Immature natural killer cell (primary cell): ENCODE data around the gene ZFP62. TPM values are rescaled to one million over a fixed set of nuclear protein-coding genes. Genes with fewer than 3 reads are reported as not detected.
"Not testable (repeated sequence)": the region's sequence is repeated elsewhere in the genome, so short reads cannot be mapped to it uniquely, and the experiment has no call there.

ENCODE experiments used
- DNase-seq, 3 donors: peaks; one replicate each; pipeline ENCODE4 v3.0.0; 2022; ENCODE audit warnings: mixed read lengths in 1 of 3
- H3K27ac Mint-ChIP-seq, 6 donors: one replicate each; pipeline ENCODE4 v1.8.0; 2020; ENCODE audit warnings: mixed read lengths in 6 of 6, mild to moderate bottlenecking in 5 of 6, inconsistent platforms in 4 of 6, moderate library complexity in 3 of 6
- H3K27me3 Mint-ChIP-seq, 3 donors: one replicate each; pipeline ENCODE4 v1.8.0; 2020 to 2021; ENCODE audit warnings: low read depth in 3 of 3, mild to moderate bottlenecking in 3 of 3, mixed read lengths in 3 of 3, moderate library complexity in 3 of 3, inconsistent platforms in 1 of 3
- H3K36me3 Mint-ChIP-seq, 3 donors: one replicate each; pipeline ENCODE4 v1.8.0; 2020; ENCODE audit warnings: mixed read lengths in 3 of 3, inconsistent platforms in 2 of 3, mild to moderate bottlenecking in 2 of 3
- H3K4me1 Mint-ChIP-seq, 2 donors: one replicate each; pipeline ENCODE4 v1.8.0; 2020; ENCODE audit warnings: inconsistent platforms in 2 of 2, mild to moderate bottlenecking in 2 of 2, mixed read lengths in 2 of 2, moderate library complexity in 1 of 2
- H3K4me3 Mint-ChIP-seq, 5 donors: one replicate each; pipeline ENCODE4 v1.8.0; 2020; ENCODE audit warnings: mild to moderate bottlenecking in 5 of 5, mixed read lengths in 5 of 5, inconsistent platforms in 3 of 5, moderate library complexity in 3 of 5
- H3K9me3 Mint-ChIP-seq, 6 donors: one replicate each; pipeline ENCODE4 v1.8.0; 2020; ENCODE audit warnings: mild to moderate bottlenecking in 6 of 6, mixed read lengths in 6 of 6, inconsistent platforms in 4 of 6, moderate library complexity in 3 of 6
- polyA plus RNA-seq, 3 donors: library from polyadenylated mRNA; unstranded; fragments of 300-500 nt; fragmentation: Illumina TruSeq; gene quantifications; one replicate each; pipeline ENCODE4 v1.2.3, GENCODE V29; 2021

ZFP62 gene
- polyA plus RNA-seq: 1 to 10 TPM; 7.4 to 9.8 (median 8.9) TPM

DNA sequence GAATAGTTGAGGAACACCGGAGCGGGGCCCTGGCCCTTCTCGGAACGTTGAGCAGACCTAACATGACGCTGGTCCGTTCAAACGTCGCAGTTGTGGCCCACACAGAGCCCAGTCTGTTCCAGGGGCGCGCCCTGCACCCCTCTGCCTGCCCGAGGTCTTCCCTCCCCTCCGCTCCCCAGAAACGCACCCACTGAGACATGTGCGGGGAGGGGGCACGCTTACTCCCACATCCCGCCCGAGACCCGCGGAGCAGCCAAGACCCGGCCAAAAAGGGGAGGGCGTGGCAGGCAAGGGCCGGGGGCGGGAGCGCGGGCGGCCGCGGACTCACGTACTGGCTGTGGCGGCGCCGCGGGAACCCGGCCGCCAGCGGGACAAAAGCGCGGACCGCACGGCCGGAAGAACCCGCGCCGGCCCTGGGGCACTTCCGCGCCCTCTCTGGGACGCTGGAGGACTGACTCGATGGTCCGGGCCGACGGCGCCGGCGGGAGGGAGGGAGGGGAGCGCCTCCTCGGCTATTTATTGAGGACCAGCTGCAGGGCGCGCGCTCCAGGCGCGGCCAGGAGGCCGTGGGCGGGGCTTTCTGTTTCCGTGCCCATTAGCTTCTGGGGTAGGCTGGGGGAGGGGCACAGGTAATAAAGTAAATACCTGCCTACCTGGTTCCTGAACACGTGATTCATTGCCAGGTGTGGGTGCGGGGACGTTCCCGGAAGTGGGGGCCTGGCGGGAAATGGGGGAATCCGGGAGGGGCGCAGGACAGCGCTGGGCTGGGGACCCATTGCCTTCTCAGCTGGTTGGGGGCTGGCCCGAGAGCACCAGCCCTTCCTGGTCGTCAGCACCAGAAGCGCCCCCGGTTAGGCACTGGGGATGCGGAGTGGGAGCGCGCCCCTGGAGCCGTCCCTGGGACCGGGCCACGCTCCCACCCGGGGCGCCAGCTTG lies at the start of gene ZFP62:
ZFP62 (minus strand) TSS at position 390 of the 936 bp plus-strand sequence; CDS start at position 333, 57 bp downstream.
- Mint-ChIP-seq H3K9me3 (no peaks in the 10 kb centered on the region), H3K4me1 (peaks cover 18 to 22% of the 10 kb centered on the region in 2 donors), H3K4me3 (peak within 1 kb of the TSS; percentile 92 to 95 (median 93)), H3K27ac (peak within 1 kb of the TSS; percentile 90 to 98 (median 95)), H3K36me3 (peaks cover under 1 to 2% (median under 1%) of the 10 kb centered on the region in 3 donors), H3K27me3 (peaks cover 0 to 11% (median 3%) of the 10 kb centered on the region in 3 donors)
- DNase-seq: peak; percentile 89 to 92 (median 92)

DNA sequence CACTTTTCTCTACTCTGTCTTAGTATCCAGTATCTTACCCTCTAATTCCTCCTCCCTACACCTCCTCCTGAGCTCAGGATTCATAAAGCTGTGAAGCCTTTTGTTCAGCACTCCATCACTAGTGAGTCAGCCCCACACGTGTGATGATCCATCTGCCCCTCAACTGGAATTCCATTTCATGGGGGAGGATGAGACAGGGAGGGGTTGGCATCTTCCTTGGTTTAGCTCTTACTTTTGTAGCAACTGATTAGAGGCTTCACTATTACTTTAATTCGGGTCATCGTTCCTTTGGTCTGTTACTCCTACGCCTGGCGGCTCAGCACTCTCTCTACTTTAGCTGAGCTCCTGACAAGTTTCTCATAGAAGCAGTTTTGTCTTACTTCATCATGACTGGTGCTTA lies 49.7 kb upstream of the ZFP62 start:
- Mint-ChIP-seq H3K27ac (no peak overlapping the region), H3K4me1 (no peaks in the 10 kb centered on the region), H3K27me3 (peaks cover 0 to 4% (median 2%) of the 10 kb centered on the region in 3 donors), H3K4me3 (no peak overlapping the region), H3K9me3 (peaks cover 0 to 1% (median 0%) of the 10 kb centered on the region in 6 donors), H3K36me3 (no peaks in the 10 kb centered on the region)
- DNase-seq: no peak

DNA sequence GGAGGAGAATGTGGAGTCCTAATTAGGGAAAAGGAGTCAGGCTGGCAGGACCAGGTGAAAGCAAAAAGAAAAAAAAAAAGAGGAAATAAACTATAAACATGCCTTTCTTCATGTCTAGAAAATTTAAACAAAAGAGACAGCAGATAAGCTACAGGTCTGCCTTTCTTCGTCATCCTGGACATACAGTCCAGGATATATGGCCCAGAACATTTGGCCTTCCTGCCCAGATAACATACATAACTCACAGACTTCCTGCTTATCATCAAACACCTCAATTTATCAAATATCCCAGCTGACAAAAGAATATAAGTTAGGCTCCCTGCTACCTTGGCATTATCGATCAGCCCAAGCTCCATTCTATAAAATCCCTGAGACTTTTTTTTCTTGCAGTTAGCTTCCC lies 49.1 kb upstream of the ZFP62 start:
- H3K27ac Mint-ChIP-seq: no peak overlapping the region
- DNase-seq: no peak

DNA sequence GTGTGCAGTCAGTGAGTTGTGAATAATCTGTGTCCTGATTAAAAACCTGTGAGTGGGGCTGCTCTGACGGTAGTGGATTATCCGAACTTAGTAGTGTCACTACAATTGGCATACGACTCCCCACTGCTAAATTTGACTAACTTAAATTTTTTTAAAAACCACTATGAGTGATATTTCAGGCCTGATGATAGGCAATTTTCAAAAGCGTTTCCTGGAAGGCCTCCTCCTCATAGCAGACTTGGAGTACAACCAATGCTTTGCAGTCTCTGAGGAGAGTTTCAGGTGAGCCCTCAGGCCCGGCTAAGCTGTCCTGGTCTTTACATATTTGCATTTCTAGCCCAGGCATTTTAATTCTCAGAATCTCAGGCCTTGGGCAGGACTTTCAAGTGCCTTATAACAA lies 48.7 kb upstream of the ZFP62 start:
- Mint-ChIP-seq H3K36me3 (no peaks in the 10 kb centered on the region), H3K27ac (no peak overlapping the region), H3K4me1 (no peaks in the 10 kb centered on the region), H3K9me3 (no peaks in the 10 kb centered on the region), H3K4me3 (no peak overlapping the region), H3K27me3 (peaks cover 0 to 4% (median 2%) of the 10 kb centered on the region in 3 donors)
- DNase-seq: no peak

More for the DNA sequence above, 49.1 kb upstream of the ZFP62 start:
- Mint-ChIP-seq H3K27me3 (peaks cover 0 to 4% (median 2%) of the 10 kb centered on the region in 3 donors), H3K36me3 (no peaks in the 10 kb centered on the region), H3K4me1 (no peaks in the 10 kb centered on the region), H3K9me3 (no peaks in the 10 kb centered on the region), H3K4me3 (no peak overlapping the region)

DNA sequence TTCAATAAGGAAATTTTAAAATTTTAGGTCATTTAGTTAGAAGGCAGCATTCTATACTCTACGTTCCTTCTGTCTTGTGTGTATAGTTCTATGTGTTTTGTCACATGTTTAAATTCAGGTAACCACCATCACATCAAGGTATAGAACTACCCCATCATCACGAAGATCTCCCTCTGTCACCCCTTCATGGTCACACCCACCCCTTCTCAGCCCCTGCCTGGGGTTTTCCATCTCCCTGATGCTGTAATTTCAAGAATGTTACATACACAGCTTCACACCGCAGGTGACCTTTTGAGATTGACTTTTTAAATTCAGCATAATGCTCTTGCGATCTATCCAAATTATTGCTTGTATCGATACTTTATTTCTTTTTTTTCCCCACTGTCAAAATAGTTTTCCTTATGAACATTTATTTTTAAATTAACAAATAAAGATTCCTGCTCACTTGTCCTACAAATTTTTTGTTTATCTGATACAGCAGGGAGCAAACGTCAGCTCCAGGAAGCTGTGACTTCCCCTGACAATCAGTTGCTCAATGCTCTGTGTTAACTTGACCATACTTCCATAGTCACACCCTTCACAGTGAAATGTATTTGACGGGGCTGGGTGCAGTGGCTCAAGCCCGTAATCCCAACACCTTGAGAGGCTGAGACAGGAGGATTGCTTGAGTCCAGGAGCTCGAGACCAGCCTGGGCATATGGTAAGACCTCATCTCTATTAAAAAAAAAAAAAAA lies 48.1 kb upstream of the ZFP62 start:
- peaks cover 0 to 4% (median 1%) of the 10 kb centered on the region in 3 donors for H3K27me3 Mint-ChIP-seq
- H3K9me3 Mint-ChIP-seq: no peaks in the 10 kb centered on the region
- no peak overlapping the region for H3K4me3 Mint-ChIP-seq
- DNase-seq: no peak
- H3K27ac Mint-ChIP-seq: no peak overlapping the region
- no peaks in the 10 kb centered on the region for H3K36me3 Mint-ChIP-seq
- no peaks in the 10 kb centered on the region for H3K4me1 Mint-ChIP-seq

DNA sequence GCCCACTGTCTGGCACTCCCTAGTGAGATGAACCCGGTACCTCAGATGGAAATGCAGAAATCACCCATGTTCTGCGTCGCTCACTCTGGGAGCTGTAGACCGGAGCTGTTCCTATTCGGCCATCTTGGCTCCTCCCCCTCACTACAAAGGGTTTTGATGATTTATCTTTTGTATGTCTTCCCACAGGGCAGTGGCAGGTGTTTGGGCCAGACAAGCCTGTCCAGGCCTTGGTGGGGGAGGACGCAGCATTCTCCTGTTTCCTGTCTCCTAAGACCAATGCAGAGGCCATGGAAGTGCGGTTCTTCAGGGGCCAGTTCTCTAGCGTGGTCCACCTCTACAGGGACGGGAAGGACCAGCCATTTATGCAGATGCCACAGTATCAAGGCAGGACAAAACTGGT lies 47.3 kb upstream of the ZFP62 start:
- Mint-ChIP-seq H3K4me1 (no peaks in the 10 kb centered on the region), H3K4me3 (no peak overlapping the region), H3K27me3 (peaks cover 0 to 4% (median 0%) of the 10 kb centered on the region in 3 donors), H3K27ac (no peak overlapping the region), H3K9me3 (no peaks in the 10 kb centered on the region), H3K36me3 (no peaks in the 10 kb centered on the region)
- DNase-seq: no peak

DNA sequence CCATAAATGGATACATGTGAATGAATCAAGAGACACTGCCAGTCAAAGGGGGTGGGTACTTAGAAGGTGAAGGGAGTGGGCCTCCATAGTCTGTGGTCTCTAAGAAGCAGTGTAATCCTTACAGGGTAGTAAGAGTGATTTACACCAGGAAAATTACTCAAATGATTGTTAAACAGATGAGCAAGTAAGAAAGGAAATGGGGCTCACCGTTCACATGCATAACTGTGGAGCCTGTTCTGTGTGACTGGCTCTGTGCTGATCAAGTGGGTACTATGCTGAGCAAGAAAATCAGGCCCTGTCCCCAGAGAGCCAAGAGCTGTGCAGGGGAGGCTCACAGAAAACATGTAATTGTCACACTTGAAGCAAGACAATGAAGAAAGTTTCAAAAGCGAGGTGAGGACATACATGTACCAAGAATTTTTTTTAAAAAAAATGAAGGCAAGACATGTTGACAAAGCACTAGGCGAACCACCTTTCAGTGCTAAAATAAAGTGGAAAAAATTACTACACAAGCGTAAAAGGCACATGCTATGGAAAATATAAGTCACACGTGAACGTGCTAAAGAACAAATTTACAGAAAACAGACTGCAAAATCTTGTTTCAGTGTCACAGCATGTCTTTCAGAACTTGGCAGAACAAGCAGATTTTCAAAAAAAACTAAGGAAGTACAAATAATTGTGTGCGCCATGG lies 40.4 kb upstream of the ZFP62 start:
- no peak overlapping the region for H3K4me3 Mint-ChIP-seq
- no peak overlapping the region for H3K27ac Mint-ChIP-seq
- DNase-seq: no peak
- H3K9me3 Mint-ChIP-seq: peaks cover 0 to 2% (median 0%) of the 10 kb centered on the region in 6 donors
- H3K27me3 Mint-ChIP-seq: peaks cover 0 to 5% (median 1%) of the 10 kb centered on the region in 3 donors
- no peaks in the 10 kb centered on the region for H3K36me3 Mint-ChIP-seq
- H3K4me1 Mint-ChIP-seq: no peaks in the 10 kb centered on the region

DNA sequence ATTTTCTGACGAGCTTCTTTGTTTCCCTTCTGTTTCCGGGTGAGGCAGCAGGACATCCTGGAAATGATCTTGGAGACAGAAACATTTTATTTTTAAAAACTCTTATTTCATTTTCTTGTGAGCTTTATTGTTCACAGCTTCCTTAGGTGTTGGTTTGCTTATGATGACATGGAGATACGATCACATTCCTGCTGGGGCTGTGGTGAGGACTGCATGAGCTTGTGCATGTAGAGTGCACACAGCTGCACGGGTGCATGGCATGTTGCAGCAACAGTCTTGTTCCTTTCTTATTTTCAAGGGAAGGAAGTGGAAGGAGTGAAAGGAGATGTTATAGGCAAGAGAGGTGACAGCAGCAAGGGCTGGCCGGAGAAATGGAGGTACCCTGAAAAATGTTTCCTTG lies 39.1 kb upstream of the ZFP62 start:
- H3K27ac Mint-ChIP-seq: no peak overlapping the region
- no peaks in the 10 kb centered on the region for H3K36me3 Mint-ChIP-seq
- H3K4me1 Mint-ChIP-seq: no peaks in the 10 kb centered on the region

DNA sequence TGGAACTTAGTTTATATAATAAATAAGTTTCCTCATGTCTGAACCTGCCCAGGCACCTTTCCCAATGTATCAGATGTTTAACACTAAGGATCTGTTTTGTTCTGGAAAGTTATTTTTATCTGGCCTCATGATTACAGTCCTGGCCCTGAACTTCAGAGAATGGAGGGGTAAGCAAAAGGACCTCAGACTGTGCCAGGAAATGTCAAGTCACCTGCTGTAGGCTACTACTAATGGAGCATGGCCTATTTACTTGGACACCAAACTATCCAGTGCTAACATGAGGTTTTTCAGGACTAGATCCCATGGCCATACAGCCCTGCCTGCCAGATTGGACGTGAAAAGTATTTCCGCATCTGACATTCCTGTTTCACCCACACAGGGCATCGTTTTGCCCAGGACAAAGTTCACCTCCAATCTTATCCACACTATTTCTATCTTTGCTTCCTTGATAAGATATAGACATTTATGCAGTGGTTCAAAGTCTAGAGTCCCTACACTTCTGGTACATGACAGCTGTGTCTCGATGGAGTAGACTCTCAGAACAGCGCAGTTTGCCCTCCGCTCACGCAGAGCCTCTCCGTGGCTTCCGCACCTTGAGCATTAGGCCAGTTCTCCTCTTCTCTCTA lies 37.7 kb upstream of the ZFP62 start, which contains the start of gene BTNL8:
BTNL8 (plus strand) TSS at position 539 of the 626 bp plus-strand sequence. CDS start 152 bp downstream, outside the sequence.
- H3K27ac Mint-ChIP-seq: no peak within 1 kb of the TSS
- H3K36me3 Mint-ChIP-seq: no peaks in the 10 kb centered on the region
- peaks cover 0 to 6% (median 0%) of the 10 kb centered on the region in 6 donors for H3K9me3 Mint-ChIP-seq
- H3K4me3 Mint-ChIP-seq: no peak within 1 kb of the TSS
- H3K27me3 Mint-ChIP-seq: peaks cover 2 to 5% (median 3%) of the 10 kb centered on the region in 3 donors
- no peaks in the 10 kb centered on the region for H3K4me1 Mint-ChIP-seq
- DNase-seq: no peak

More for the DNA sequence above, 39.1 kb upstream of the ZFP62 start:
- H3K9me3 Mint-ChIP-seq: peaks cover 0 to 2% (median 0%) of the 10 kb centered on the region in 6 donors
- H3K27me3 Mint-ChIP-seq: peaks cover 0 to 5% (median 1%) of the 10 kb centered on the region in 3 donors
- H3K4me3 Mint-ChIP-seq: no peak overlapping the region
- no peak for DNase-seq

DNA sequence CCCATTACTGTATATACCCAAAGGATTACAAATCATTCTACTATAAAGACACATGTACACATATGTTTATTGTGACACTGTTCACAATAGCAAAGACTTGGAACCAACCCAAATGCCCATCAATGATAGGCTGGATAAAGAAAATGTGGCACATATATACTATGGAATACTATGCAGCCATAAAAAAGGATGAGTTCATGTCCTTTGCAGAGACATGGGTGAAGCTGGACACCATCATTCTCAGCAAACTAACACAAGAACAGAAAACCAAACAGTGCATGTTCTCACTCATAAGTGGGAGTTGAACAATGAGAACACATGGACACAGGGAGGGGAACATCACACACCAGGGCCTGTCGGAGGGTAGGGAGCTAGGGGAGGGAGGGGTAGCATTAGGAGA lies 34.3 kb upstream of the ZFP62 start:
- Mint-ChIP-seq H3K27me3 (peaks cover 5 to 18% (median 7%) of the 10 kb centered on the region in 3 donors), H3K9me3 (peaks cover 0 to 12% (median 0%) of the 10 kb centered on the region in 6 donors)
- not testable (repeated sequence) for H3K36me3 Mint-ChIP-seq, H3K4me3 Mint-ChIP-seq, H3K4me1 Mint-ChIP-seq, DNase-seq, H3K27ac Mint-ChIP-seq

DNA sequence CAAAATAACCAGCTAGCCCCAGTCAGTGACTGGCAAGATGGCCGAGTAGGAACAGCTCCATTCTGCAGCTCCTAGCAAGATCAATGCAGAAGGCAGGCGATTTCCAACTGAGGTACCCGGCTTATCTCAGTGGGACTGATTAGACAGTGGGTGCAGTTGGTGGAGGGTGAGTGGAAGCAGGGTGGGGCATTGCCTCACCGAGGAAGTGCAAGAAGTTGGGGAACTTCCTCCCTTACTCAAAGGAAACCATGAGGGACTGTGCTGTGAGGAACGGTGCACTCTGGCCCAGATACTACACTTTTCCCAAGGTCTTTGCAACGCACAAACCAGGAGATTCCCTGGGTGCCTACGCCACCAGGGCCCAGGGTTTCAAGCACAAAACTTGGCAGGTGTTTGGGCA lies 28.3 kb upstream of the ZFP62 start:
- Mint-ChIP-seq H3K27me3 (peaks cover 9 to 27% (median 9%) of the 10 kb centered on the region in 3 donors), H3K4me3 (no peak overlapping the region), H3K9me3 (peaks cover 0 to 8% (median 0%) of the 10 kb centered on the region in 6 donors), H3K27ac (no peak overlapping the region), H3K4me1 (no peaks in the 10 kb centered on the region), H3K36me3 (no peaks in the 10 kb centered on the region)
- no peak for DNase-seq

DNA sequence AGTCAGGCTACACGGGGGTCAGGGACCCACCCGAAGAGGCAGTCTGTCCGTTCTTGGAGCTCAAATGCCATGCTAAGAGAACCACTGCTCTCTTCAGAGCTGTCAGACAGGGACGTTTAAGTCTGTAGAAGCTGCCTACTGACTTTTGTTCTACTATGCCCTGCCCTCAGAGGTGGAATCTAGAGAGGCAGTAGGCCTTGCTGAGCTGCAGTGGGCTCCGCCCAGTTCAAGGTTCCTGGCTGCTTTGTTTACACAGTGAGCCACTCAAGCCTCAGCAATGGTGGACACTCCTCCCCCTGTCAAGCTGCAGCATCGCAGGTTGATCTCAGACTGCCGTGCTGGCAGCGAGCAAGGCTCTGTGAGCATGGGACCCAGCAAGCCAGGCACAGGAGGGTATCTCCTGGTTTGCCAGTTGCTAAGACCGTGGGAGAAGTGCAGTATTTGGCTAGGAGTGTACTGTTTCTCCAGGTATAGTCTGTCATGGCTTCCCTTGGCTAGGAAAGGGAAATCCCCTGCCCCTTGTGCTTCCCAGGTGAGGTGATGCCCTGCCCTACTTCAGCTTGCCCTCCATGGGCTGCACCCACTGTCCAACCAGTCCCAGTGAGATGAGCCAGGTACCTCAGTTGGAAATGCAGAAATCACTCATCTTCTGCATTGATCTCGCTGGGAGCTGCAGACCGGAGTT lies 24.9 kb upstream of the ZFP62 start:
- not testable (repeated sequence) for H3K4me1 Mint-ChIP-seq, H3K4me3 Mint-ChIP-seq, H3K9me3 Mint-ChIP-seq, DNase-seq, H3K36me3 Mint-ChIP-seq, H3K27ac Mint-ChIP-seq
- H3K27me3 Mint-ChIP-seq: peaks cover 11 to 25% (median 12%) of the 10 kb centered on the region in 3 donors
